RPMI7951 (cell line): Measurements from ENCODE around the gene CD46. TPM values are rescaled to one million over a fixed set of nuclear protein-coding genes. Genes with fewer than 3 reads are reported as not detected.
"Not testable (repeated sequence)": the region's sequence is repeated elsewhere in the genome, so short reads cannot be mapped to it uniquely, and the experiment has no call there.

Experiments
- DNase-seq: peaks from one replicate; pipeline ENCODE4 v3.0.0-alpha.2; 2012; ENCODE audit warnings: low read depth
- total RNA-seq: library from RNA; depleted of rRNA; stranded (reverse); fragments of >200 nt; shearing (Covaris generic); gene quantifications from 2 replicates; pipeline ENCODE4 v1.2.3, GENCODE V29; 2014; rRNA removed

CD46 gene
- 58.5 and 72.3 TPM in 2 replicates for total RNA-seq

DNA sequence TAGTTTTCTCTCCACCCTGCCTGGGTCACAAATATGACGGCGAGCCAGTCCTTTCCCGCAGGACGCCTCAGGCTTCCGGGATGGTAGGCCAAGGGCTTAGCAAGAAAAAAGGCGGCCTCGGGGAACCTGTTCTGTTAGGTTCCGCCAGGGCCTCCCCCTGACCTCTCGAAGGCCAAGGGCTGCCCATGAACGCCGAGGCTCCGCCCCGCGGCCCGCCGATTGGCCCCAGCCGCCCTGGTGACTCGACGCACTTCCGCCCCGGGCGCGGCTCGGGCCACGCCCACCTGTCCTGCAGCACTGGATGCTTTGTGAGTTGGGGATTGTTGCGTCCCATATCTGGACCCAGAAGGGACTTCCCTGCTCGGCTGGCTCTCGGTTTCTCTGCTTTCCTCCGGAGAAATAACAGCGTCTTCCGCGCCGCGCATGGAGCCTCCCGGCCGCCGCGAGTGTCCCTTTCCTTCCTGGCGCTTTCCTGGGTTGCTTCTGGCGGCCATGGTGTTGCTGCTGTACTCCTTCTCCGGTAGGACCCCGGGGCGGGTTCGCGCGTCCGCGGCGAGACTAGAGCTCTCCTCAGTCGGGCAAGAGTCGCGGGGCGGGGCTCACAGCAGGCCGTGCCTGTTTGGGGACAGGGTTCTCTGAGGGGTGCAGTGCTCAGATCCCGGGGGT lies at the start of gene CD46:
TSS of gene CD46 (plus strand) at position 265 of the 666 bp plus-strand sequence. CDS start at position 424, 159 bp downstream.
- peak; percentile 92 for DNase-seq

- no peak for DNase-seq
These were observed 49.5 kb upstream of the CD46 start for GRCh38 chr1:207702317-207702716.

- no peak for DNase-seq
These were observed 48.1 kb upstream of the CD46 start for GRCh38 chr1:207703712-207704111.

DNA sequence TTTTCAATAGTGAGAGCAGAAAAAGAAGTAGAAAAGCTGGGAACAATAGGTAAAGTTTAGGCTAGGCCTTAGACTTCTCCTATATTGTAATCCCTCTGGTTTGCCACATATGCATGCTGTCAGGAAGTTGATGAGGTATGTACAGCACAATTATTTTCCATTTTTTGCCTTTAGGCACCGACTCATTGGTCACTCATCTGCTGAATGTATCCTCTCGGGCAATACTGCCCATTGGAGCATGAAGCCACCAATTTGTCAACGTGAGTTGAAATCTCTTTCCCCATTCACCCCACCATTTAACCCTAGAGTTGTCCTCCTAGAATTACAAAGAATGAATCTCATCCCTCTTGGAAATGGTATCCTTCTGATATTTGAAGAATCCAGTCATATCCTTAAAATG lies 43.9 kb upstream of the CD46 start:
- DNase-seq: peak; percentile 38

DNA sequence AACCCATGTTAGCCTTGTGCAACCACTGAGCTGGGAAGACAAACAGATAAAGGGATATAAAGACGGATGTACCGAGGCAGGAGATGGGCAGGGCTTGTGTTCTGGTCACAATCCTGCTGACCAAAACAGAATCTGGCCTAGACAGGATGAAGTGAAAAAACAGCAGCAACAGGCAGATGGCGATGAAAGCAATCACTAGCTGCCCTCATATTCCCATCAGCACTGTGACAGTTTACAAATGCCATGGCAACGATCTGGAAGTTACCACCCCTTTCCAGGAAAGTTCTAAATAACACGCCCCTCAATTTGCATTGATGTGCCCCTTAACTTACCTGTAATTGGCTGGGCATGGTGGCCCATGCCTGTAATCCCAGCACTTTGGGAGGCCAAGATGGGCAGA lies 40.6 kb upstream of the CD46 start:
- peak; percentile 20 for DNase-seq

DNA sequence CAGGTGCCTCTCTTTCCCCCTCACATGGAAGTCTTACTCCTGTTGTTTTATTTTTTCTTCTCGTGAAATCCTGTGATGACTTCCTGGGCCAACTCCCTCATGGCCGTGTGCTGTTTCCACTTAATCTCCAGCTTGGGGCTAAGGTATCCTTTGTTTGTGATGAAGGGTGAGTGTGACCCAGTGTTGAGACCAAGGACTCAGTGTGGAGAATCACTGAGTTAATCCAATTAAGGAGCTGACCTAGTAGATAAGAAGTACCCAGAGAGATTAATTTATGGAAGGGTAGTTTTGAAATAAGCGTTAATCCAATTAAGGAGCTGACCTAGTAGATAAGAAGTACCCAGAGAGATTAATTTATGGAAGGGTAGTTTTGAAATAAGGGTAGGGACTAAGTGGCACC lies 39.2 kb upstream of the CD46 start:
- not testable (repeated sequence) for DNase-seq

GRCh38 chr1:207713529-207713928 lies 38.3 kb upstream of the CD46 start:
- no peak for DNase-seq

- DNase-seq: no peak
These were observed 32.6 kb upstream of the CD46 start for GRCh38 chr1:207719234-207719633.

- DNase-seq: not testable (repeated sequence)
These were observed 23.5 kb upstream of the CD46 start for GRCh38 chr1:207728200-207728858.

GRCh38 chr1:207737503-207738157 lies 14.2 kb upstream of the CD46 start:
- not testable (repeated sequence) for DNase-seq

GRCh38 chr1:207738158-207738659 lies 13.6 kb upstream of the CD46 start:
- not testable (repeated sequence) for DNase-seq

DNA sequence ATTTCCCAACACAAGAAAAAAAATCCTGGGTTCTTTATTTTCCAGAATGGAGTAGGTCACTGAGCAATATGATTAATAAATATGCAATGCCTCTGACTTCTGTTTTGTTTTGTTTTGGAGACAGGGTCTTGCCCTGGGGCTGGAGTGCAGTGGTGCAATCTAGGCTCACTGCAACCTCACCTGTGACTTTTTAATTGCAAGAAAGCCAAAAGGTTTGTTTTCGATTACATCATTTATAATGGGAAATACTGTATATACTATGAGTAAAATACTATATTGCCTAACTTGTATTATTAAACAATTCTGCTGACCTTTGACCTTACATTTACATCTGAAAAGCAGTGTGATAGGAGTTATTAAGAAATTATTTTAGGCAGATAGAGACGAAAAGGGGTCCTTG lies 11.6 kb upstream of the CD46 start:
- DNase-seq: no peak

DNA sequence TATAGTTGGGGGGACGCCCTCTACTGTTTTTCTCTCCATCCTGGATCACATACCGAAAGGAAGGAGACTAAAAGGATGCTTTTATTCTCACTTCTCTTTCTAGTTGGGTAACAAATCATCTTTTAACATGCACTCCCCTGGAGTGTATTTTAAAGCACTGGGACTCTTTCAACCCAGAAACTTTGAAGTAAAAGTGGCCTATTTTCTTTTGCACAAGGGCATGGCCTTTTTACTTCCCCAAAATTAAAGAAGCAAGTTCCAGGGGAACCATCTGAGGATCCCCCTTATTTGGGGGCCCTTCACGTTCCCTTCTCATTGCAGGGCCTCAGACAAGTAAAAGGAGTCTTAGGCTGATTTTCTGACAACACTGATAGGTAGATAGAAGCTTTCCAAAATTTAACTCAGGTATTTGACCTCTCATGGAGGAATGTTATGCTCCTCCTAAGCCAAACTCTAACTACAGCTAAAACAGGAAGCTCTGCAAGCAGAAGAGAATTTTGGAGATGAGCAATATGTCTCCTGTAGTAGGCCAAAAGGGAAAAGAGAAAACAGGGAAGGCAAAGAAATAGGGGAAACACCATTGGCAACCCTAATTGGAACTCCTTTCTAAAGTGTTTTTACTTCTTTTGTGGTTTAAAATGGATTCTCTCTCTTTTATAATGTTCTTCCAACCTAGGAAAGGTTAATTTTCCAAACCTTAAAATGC lies 8.9 kb upstream of the CD46 start:
- DNase-seq: no peak

GRCh38 chr1:207744000-207744534 lies 7.8 kb upstream of the CD46 start:
- no peak for DNase-seq

DNA sequence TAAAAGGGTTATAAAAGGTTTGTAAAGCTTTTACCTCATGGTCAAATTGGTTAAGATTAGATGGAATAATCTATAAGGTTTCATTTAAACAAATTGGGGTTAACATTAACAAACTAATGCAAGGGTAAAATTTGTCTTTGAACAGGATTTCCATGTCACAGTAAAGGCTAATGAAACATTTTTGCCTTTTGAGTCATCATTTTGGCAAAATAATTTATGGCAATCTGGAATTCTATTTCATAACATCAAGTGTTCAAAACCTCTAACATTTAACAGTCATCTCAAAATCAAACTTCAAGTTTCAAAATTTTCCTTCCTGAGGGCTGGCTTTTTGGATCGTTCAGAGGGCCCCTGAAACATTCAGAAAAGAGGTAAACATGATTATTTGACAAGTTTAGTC lies 6.6 kb upstream of the CD46 start:
- peak; percentile 1 for DNase-seq

DNA sequence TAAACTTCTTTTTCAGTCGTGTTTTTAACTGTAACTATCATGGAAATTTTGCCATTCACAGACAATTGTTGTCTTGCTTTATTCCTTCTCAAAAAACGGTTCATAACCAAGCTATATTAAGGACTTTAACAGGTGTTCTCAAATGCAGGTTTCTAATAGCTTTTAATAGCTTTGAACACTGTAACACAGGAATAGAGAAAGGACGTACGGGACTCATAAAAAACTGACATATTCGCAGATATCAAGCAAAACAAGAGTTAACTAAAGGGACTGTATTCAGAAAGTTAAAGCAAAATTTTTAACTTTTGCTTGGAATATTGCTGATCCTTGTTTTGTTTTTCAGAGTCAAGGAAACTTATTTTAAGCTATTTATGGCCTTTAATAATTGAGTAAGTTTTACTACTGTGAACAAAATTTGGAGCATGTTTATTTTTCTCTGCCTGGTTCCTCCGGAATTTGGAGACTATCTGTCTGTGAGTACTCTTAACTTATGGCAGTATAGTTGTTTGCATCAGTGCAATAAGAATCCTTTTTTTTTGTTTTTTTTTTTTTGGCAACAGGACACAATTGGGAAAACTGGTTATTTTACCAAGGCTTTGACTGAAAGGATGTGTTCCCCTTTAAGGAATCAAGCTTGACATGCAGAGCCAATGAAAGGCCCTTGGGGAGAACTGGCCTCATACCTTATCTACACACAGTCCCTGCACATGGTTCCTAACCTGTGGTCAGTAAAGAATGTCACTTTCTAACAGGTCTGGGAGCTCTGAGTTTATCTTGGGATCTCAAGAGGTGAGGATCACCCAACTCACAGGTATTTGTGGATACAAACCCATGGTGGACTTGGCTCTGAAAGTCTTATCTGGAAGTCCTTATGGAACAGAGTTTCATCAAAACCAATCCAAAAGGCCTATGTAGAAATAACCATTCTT lies 5.8 kb upstream of the CD46 start:
- no peak for DNase-seq

GRCh38 chr1:207747627-207748492 lies 4.0 kb upstream of the CD46 start:
- DNase-seq: no peak

DNA sequence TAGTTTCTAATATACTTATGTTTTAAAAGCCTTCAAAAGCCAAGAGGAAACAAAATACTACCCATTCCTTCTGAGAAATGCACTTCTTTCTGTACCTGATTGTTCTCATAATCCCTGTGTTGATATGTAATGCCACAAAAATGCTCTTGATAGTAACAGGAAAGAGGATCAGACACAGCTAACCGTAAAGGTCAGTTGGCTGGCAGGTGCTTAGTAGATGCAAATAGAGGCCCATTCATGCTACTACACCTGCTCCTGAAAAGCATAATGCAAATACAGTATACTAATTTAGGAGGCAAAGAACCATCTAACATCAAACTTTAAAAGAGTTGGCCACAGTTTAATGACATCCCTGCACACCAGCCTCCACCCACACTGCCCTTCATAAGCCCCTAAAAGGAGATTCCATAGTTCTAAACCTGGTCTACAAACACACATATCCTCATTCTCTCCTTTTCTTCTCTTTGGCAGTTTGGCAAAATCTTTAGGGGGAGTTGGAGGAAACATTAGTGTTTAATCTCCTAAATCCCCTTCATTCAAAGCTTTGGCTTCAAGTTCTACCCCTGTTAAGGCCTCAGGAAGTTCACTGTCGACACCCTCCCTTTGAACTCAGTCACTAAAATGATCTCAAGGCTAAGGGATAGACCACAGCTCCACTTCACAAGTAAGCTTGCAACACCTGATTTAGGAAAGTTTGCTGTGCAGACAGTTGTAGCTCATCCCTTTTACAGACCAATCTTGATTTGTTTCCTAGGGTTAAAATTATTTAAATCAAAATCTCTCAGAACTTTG lies 2.9 kb upstream of the CD46 start:
- no peak for DNase-seq
